Panc1 (cell line): ENCODE results near the gene ELP1. TPM values are rescaled to one million over a fixed set of nuclear protein-coding genes. Genes with fewer than 3 reads are reported as not detected.
"Not testable (repeated sequence)": the region's sequence is repeated elsewhere in the genome, so short reads cannot be mapped to it uniquely, and the experiment has no call there.

Experiments used
- ATAC-seq: fragments of 200-7000 bp; cut with Tn5 transposase; 2 replicates; pipeline ENCODE4 v1.9.1; 2020; ENCODE audit warnings: mild to moderate bottlenecking, moderate library complexity
- BruUV-seq: library from RNA; stranded (reverse); fragments of 400-500 nt; replicated peaks from 2 replicates; lab custom pipeline; 2021; lab: Mats Ljungman, UMichigan
- CTCF ChIA-PET: fragments of 300-600 bp; sonication (Branson Sonifier 250); formaldehyde crosslinking; loops from one replicate; lab custom pipeline; 2022; ENCODE audit warnings: antibody characterized with exemption; lab: Charles Lee
- POLR2A ChIA-PET: fragments of 300-600 bp; sonication (Branson Sonifier 250); formaldehyde crosslinking; loops from one replicate; lab custom pipeline; 2022; ENCODE audit warnings: antibody characterized with exemption; lab: Charles Lee
- DNase-seq: peaks from one replicate; pipeline ENCODE4 v3.0.0-alpha.2; 2010; ENCODE audit warnings: low read depth, low spot score
- H3K27ac ChIP-seq: 2 replicates; pipeline ENCODE4 v1.5.1; 2011; ENCODE audit warnings: mild to moderate bottlenecking, low read length, inconsistent platforms
- H3K27me3 ChIP-seq: fragments of 200-500 bp; sonication (Bioruptor generic); 2 replicates; pipeline ENCODE4 v1.6.0; 2014; ENCODE audit warnings: low read length, inconsistent platforms; ENCODE audit not compliant: control insufficient read depth, insufficient read depth
- H3K36me3 ChIP-seq: fragments of 200-500 bp; sonication (Bioruptor generic); 2 replicates; pipeline ENCODE4 v1.5.1; 2014; ENCODE audit warnings: inconsistent platforms, mild to moderate bottlenecking, low read length, moderate library complexity; ENCODE audit not compliant: control insufficient read depth, insufficient read depth
- H3K4me1 ChIP-seq: 2 replicates; pipeline ENCODE4 v1.5.1; 2011; ENCODE audit warnings: inconsistent platforms, mild to moderate bottlenecking, low read length, moderate library complexity; ENCODE audit not compliant: control insufficient read depth, insufficient read depth
- H3K4me3 ChIP-seq, 2 experiments: 2 replicates each; pipeline ENCODE4 v1.5.1; 2011 to 2012; ENCODE audit warnings: low read depth in 2 of 2, low read length in 2 of 2, mild to moderate bottlenecking in 2 of 2, inconsistent platforms in 1 of 2, moderate library complexity in 1 of 2
- H3K9me3 ChIP-seq: fragments of 200-500 bp; sonication (Bioruptor generic); 2 replicates; pipeline ENCODE4 v1.5.1; 2014; ENCODE audit warnings: low read depth, mild to moderate bottlenecking, inconsistent platforms, low read length, moderate library complexity; ENCODE audit not compliant: control insufficient read depth, insufficient read depth
- POLR2AphosphoS5 ChIP-seq: IDR thresholded peaks from 2 replicates; pipeline ENCODE4 v1.6.1; 2012; ENCODE audit warnings: mild to moderate bottlenecking, low read depth, low read length, moderate library complexity
- SIN3A ChIP-seq: IDR thresholded peaks from 2 replicates; pipeline ENCODE4 v1.6.1; 2012; ENCODE audit warnings: low read depth, mild to moderate bottlenecking, low read length, moderate library complexity, borderline replicate concordance; ENCODE audit not compliant: insufficient read depth
- TCF7L2 ChIP-seq: IDR thresholded peaks from 2 replicates; pipeline ENCODE4 v1.6.1; 2011; ENCODE audit warnings: mild to moderate bottlenecking, low read depth, low read length, inconsistent platforms
- in situ Hi-C: cut with HindIII; loops from 2 replicates; pipeline ENCODE4 v1.10.0; 2016; ENCODE audit warnings: low sequenced_read_pairs, low pct_unique_long_range_greater_than_20kb
- intact Hi-C: fragments of 100-400 bp; cut with micrococcal nuclease; formaldehyde crosslinking; loops from one replicate; pipeline ENCODE4 v1.10.0; 2022; ENCODE audit not compliant: unreplicated experiment
- total RNA-seq: library from RNA; stranded (reverse); gene quantifications from one replicate; pipeline ENCODE4 v1.2.1, GENCODE V29; 2021; ENCODE audit not compliant: unreplicated experiment
- TF ChIP-seq, protein P1 (sequence below), 2 experiments: IDR thresholded peaks; 2 replicates each; pipeline ENCODE4 v1.6.1; 2011 to 2012; ENCODE audit warnings: low read depth in 2 of 2, control low read depth in 1 of 2, low read length in 1 of 2, mild to moderate bottlenecking in 1 of 2, moderate library complexity in 1 of 2; ENCODE audit not compliant: insufficient read depth in 1 of 2
- TF ChIP-seq, protein P2 (sequence below): fragments of 450-650 bp; IDR thresholded peaks from 2 replicates; pipeline ENCODE4 v1.5.1; 2017; ENCODE audit warnings: mild to moderate bottlenecking

The ELP1 gene
- total RNA-seq, 1 experiment from 2014 or later: 17.1 TPM

DNA sequence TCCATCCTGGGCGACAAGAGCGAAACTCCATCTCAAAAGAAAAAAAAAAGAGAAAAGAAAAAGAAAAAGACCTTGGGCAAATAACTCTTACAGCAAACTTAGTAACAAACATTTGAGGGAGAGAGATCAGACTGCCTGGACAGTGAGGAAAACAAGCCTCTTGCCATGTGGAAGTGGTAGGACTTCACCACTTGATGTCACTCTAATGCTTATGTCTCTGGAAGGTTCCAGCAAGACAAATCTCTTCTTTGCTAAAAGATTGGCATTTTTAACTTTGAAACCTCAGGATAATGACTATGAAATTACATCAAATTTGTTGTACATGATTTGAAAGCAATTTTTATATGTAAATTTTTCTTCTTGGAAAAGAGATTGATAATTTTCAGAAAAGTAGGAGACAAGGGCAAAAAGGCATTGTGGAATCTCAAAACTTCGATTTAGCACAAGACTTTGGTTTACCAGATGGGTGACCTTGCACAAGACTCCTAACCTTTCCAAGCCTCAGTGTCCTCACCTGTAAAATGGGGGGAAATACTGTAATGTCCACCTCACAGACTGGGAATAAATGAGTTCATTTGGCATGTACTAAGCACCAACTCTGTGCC, 83.5 kb downstream of the ELP1 start:
- in situ Hi-C loops (no loop called here), intact Hi-C loops (no loop called here)
- Histone ChIP-seq H3K27me3 (no peaks in the 10 kb centered on the region), H3K4me1 (no peaks in the 10 kb centered on the region), H3K9me3 (no peaks in the 10 kb centered on the region), H3K4me3 (no peak overlapping the region), H3K27ac (no peak overlapping the region), H3K36me3 (no peaks in the 10 kb centered on the region)
- TF ChIP-seq SIN3A: no peak
- no peak for TF ChIP-seq POLR2AphosphoS5
- no peak for TF ChIP-seq TCF7L2
- TF ChIP-seq, protein P1, sequence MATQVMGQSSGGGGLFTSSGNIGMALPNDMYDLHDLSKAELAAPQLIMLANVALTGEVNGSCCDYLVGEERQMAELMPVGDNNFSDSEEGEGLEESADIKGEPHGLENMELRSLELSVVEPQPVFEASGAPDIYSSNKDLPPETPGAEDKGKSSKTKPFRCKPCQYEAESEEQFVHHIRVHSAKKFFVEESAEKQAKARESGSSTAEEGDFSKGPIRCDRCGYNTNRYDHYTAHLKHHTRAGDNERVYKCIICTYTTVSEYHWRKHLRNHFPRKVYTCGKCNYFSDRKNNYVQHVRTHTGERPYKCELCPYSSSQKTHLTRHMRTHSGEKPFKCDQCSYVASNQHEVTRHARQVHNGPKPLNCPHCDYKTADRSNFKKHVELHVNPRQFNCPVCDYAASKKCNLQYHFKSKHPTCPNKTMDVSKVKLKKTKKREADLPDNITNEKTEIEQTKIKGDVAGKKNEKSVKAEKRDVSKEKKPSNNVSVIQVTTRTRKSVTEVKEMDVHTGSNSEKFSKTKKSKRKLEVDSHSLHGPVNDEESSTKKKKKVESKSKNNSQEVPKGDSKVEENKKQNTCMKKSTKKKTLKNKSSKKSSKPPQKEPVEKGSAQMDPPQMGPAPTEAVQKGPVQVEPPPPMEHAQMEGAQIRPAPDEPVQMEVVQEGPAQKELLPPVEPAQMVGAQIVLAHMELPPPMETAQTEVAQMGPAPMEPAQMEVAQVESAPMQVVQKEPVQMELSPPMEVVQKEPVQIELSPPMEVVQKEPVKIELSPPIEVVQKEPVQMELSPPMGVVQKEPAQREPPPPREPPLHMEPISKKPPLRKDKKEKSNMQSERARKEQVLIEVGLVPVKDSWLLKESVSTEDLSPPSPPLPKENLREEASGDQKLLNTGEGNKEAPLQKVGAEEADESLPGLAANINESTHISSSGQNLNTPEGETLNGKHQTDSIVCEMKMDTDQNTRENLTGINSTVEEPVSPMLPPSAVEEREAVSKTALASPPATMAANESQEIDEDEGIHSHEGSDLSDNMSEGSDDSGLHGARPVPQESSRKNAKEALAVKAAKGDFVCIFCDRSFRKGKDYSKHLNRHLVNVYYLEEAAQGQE (IDR thresholded peaks at IDR 0.05; ENCODE audit: insufficient read depth in 1 of 2, low read depth in 2 of 2, low read length in 1 of 2): no peak
- TF ChIP-seq, protein P2, sequence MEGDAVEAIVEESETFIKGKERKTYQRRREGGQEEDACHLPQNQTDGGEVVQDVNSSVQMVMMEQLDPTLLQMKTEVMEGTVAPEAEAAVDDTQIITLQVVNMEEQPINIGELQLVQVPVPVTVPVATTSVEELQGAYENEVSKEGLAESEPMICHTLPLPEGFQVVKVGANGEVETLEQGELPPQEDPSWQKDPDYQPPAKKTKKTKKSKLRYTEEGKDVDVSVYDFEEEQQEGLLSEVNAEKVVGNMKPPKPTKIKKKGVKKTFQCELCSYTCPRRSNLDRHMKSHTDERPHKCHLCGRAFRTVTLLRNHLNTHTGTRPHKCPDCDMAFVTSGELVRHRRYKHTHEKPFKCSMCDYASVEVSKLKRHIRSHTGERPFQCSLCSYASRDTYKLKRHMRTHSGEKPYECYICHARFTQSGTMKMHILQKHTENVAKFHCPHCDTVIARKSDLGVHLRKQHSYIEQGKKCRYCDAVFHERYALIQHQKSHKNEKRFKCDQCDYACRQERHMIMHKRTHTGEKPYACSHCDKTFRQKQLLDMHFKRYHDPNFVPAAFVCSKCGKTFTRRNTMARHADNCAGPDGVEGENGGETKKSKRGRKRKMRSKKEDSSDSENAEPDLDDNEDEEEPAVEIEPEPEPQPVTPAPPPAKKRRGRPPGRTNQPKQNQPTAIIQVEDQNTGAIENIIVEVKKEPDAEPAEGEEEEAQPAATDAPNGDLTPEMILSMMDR: peak; percentile 40; the same call in 1 of the 2 replicates
- POLR2A ChIA-PET: no interaction called here
- no peak for DNase-seq
- BruUV-seq: no TSS peak
- ATAC-seq: no peak
- CTCF ChIA-PET: no interaction called here

DNA sequence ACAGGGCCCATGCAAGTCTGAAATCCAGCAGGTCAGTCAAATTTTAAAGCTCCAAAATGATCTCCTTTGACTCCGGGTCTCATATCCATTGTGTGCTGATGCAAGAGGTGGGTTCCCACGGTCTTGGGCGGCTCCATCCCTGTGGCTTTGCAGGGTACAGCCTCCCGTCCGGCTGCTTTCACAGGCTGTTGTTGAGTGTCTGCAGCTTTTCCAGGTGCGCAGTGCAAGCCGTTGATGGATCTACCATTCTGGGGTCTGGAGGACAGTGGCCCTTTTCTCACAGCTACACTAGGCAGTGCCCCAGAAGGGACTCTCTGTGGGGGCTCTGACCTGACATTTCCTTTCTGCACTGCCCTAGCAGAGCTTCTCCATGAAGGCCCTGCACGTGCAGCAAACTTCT, 85.6 kb downstream of the ELP1 start:
- in situ Hi-C loops, H3K9me3 ChIP-seq, DNase-seq, POLR2A ChIA-PET, H3K36me3 ChIP-seq, ATAC-seq, intact Hi-C loops, BruUV-seq, H3K4me1 ChIP-seq, CTCF ChIA-PET, H3K27me3 ChIP-seq, H3K4me3 ChIP-seq, H3K27ac ChIP-seq: not testable (repeated sequence)

DNA sequence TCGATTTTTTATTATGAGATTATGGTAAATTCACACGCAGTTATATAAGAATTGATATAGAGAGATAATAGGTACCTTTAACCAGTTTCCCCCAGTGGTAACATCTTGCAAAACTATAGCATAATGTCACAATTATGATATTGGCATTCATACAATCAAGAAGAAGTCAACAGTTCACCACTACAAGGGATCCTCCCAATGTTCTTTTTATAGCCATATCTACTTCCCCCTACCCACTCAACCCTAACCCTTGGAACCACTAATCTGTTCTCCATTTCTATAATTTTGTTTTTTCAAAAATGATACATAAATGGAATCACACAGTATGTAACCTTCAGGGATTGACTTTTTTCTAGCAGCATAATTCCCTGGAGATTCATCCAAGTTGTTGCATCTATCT, 88.0 kb downstream of the ELP1 start:
- no peaks in the 10 kb centered on the region for H3K27me3 ChIP-seq

More for the DNA sequence above, 88.0 kb downstream of the ELP1 start:
- BruUV-seq: no TSS peak
- in situ Hi-C loops (no loop called here), intact Hi-C loops (no loop called here)
- no peak for DNase-seq
- H3K36me3 ChIP-seq: no peaks in the 10 kb centered on the region
- no peak for TF ChIP-seq POLR2AphosphoS5
- TF ChIP-seq, protein P1 (IDR thresholded peaks at IDR 0.05; ENCODE audit: insufficient read depth in 1 of 2, low read depth in 2 of 2, low read length in 1 of 2): no peak
- TF ChIP-seq, protein P2: no peak
- no peak for TF ChIP-seq TCF7L2
- TF ChIP-seq SIN3A: no peak
- CTCF ChIA-PET: no interaction called here
- H3K4me1 ChIP-seq: no peaks in the 10 kb centered on the region
- ATAC-seq: no peak
- no peak overlapping the region for H3K4me3 ChIP-seq
- H3K27ac ChIP-seq: no peak overlapping the region
- no peaks in the 10 kb centered on the region for H3K9me3 ChIP-seq
- POLR2A ChIA-PET: no interaction called here
